Chondrocyte (in vitro differentiated cells): ENCODE data around the gene SPON1. TPM values are rescaled to one million over a fixed set of nuclear protein-coding genes. Genes with fewer than 3 reads are reported as not detected.

ENCODE experiments used
- DNase-seq: peaks from one replicate; pipeline ENCODE4 v3.0.0; 2021; ENCODE audit warnings: mixed read lengths, low spot score
- H3K27ac Mint-ChIP-seq: one replicate; pipeline ENCODE4 v1.8.0; 2021; ENCODE audit warnings: mild to moderate bottlenecking, moderate library complexity, mixed read lengths; ENCODE audit not compliant: unreplicated experiment
- H3K27me3 Mint-ChIP-seq: 2 replicates; pipeline ENCODE4 v1.8.0; 2021; ENCODE audit warnings: low read depth, mixed read lengths
- H3K36me3 Mint-ChIP-seq: 2 replicates; pipeline ENCODE4 v1.8.0; 2021; ENCODE audit warnings: low read depth, mixed read lengths
- H3K4me1 Mint-ChIP-seq: 2 replicates; pipeline ENCODE4 v1.8.0; 2021; ENCODE audit warnings: low read depth, mild to moderate bottlenecking, mixed read lengths
- H3K4me3 Mint-ChIP-seq: one replicate; pipeline ENCODE4 v1.8.0; 2021; ENCODE audit warnings: mild to moderate bottlenecking, moderate library complexity, mixed read lengths; ENCODE audit not compliant: unreplicated experiment
- H3K9me3 Mint-ChIP-seq: 2 replicates; pipeline ENCODE4 v1.8.0; 2021; ENCODE audit warnings: low read depth, mixed read lengths
- total RNA-seq: library from RNA; stranded (reverse); gene quantifications from 3 replicates; pipeline ENCODE4 v1.2.1, GENCODE V29; 2021
- TF ChIP-seq, protein P1 (sequence below): fragments of 200-600 bp; sonication (generic); IDR thresholded peaks from 2 replicates; pipeline ENCODE4 v1.5.0; 2021; ENCODE audit warnings: antibody characterized with exemption, mild to moderate bottlenecking, moderate library complexity

SPON1 gene
- total RNA-seq, 1 donor from 2014 or later = 0.10 TPM

DNA sequence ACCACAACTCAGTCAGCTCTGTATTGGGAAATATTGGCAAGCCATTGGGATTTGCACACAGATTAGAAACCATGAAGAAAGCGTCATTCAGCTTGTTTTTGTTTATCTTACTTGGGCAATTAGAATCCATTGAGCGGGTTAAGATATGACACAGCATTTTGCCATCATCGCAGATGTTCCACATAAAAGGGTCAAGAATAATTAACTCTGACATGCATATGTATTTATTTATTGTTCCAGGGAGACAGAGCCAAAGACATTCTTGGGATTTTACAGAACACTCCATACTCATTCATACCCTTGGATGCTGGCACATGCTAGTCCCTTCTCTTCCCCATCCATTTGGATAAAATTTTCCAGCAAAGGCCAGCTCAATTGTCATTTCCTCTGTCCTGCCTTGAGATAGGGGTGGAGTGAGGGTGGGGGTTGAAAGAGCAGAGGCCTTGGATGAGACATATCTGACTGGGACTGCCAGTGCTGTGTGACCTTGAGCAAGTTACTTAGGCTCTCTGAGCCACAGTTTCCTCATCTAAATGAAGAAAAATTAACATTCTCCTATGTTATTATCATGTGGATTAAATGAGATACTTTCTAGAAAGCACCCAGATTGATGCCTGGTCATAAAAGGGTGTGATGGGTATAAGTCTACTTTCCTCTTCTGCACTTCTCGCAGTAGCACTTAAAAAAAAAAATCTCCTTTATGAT, 216.7 kb downstream of the SPON1 start:
- no peak for DNase-seq
- TF ChIP-seq, protein P1, sequence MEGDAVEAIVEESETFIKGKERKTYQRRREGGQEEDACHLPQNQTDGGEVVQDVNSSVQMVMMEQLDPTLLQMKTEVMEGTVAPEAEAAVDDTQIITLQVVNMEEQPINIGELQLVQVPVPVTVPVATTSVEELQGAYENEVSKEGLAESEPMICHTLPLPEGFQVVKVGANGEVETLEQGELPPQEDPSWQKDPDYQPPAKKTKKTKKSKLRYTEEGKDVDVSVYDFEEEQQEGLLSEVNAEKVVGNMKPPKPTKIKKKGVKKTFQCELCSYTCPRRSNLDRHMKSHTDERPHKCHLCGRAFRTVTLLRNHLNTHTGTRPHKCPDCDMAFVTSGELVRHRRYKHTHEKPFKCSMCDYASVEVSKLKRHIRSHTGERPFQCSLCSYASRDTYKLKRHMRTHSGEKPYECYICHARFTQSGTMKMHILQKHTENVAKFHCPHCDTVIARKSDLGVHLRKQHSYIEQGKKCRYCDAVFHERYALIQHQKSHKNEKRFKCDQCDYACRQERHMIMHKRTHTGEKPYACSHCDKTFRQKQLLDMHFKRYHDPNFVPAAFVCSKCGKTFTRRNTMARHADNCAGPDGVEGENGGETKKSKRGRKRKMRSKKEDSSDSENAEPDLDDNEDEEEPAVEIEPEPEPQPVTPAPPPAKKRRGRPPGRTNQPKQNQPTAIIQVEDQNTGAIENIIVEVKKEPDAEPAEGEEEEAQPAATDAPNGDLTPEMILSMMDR = no peak
- no peaks in the 10 kb centered on the region for H3K36me3 Mint-ChIP-seq

DNA sequence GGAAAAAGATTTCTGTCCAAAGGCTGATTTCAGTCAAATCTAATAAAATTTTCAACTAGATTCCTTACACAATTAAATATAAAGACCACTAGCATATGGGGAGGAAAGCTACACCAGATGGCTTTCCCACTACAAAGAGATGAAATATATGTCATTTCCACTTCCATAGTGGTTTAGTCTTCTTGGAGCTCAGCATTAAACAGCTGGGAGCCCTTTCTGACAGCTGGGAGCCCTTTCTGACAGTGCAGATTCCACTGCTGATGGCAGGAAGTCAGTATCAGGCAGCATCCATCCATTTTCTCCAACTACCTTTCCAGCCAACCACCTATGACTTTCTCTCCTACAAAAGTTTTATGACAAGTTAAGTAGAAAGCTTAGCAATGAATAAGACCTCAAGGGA, 218.6 kb downstream of the SPON1 start:
- no peak for DNase-seq
- no peaks in the 10 kb centered on the region for H3K36me3 Mint-ChIP-seq
- H3K9me3 Mint-ChIP-seq = no peaks in the 10 kb centered on the region
- TF ChIP-seq, protein P1 = no peak
- no peak overlapping the region for H3K4me3 Mint-ChIP-seq
- peaks cover 15% of the 10 kb centered on the region for H3K27me3 Mint-ChIP-seq
- no peaks in the 10 kb centered on the region for H3K4me1 Mint-ChIP-seq
- H3K27ac Mint-ChIP-seq = no peak overlapping the region

More for the DNA sequence above, 216.7 kb downstream of the SPON1 start:
- Mint-ChIP-seq H3K9me3 (no peaks in the 10 kb centered on the region), H3K4me3 (no peak overlapping the region), H3K4me1 (no peaks in the 10 kb centered on the region), H3K27ac (no peak overlapping the region), H3K27me3 (peaks cover 15% of the 10 kb centered on the region)

DNA sequence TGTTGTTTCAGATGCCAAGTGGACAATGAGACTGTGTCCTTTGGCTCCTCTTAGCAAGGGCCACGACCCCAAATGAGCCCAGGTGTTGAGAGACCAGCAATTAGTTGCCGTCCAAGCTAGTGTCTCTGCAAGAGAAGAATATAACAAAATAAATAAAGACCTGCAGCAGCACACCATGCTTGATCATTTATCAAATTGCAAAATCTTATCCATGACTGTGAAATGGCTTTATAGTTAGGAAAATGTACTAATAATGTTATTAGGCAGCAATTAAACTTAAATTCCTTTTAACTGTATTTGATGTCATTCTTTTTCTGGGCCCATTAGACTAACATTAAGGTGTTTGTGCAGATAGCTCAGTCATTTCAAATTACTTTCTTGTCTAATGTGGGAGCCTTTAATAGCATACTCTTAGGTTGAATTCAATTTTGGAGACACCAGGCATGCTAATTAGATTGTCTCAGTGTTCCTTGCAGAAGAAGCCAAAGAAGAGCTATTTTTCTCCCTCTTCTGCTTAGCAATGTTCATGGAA, 220.4 kb downstream of the SPON1 start:
- no peaks in the 10 kb centered on the region for H3K9me3 Mint-ChIP-seq
- no peaks in the 10 kb centered on the region for H3K4me1 Mint-ChIP-seq
- TF ChIP-seq, protein P1 = no peak
- H3K27ac Mint-ChIP-seq = no peak overlapping the region
- no peaks in the 10 kb centered on the region for H3K36me3 Mint-ChIP-seq
- no peak for DNase-seq
- H3K4me3 Mint-ChIP-seq = no peak overlapping the region
- peaks cover 15% of the 10 kb centered on the region for H3K27me3 Mint-ChIP-seq

DNA sequence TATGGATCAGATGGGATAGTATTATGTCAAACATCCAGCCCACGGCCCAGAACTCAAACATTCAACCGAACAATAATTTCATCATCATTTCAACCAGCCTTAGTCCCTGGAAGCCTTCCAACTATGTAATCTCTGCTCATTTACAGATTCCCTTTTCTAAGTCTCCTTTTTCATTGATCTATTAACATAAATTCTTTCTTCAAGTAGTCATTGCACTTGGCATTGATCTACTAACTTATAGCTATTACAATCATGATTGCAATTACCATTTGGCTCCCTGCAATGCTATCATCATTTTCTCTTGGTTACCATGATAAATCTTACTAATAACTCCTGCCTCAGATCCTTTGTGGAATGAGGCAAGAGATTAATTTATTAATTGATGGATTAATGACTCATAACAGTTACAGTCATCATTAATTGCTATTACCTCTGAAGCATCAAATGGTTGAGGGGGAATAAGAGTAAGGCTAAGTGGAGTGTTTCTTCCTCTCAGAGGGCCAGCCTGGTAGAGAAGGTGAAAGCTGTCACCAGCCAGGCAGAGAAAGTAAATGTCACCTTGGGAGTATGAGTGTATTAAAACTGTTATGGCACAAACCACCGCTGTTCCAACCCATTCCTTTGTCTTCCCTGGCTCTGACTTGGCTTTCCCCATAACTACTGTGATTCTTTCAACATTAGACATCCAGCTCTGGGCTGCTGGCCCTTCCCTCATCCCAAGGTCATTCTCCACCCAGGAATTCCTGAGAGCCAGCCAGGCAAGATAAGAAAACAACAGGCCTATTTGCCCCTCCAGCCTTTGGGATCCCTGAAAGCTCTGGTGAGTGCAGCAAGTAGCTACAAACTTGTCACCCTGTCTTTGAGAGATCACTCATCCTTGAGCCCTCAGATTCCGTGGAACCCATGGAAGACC, 221.8 kb downstream of the SPON1 start:
- Mint-ChIP-seq H3K4me3 (no peak overlapping the region), H3K9me3 (no peaks in the 10 kb centered on the region), H3K36me3 (no peaks in the 10 kb centered on the region), H3K4me1 (no peaks in the 10 kb centered on the region), H3K27ac (no peak overlapping the region), H3K27me3 (peaks cover 16% of the 10 kb centered on the region)
- DNase-seq = no peak
- TF ChIP-seq, protein P1 = no peak

DNA sequence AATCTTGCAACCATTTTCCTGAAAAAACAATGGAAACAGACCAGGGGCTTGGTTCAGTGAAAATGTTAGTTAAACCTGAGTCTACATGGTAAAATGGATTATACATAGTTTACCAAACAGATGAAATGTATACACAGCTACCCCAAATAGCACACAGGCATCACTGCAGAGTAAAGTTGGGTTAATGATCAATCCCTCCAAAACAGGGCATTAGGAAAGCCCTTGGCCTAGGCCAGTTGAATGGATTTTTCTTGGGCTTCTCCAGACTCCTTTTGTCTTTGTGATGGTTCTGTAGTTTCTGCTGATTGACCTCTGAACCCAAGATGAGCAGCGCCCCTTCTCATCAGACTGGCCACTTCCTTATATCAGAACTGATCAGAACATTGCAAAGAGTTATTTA, 222.9 kb downstream of the SPON1 start:
- no peak overlapping the region for H3K27ac Mint-ChIP-seq
- no peaks in the 10 kb centered on the region for H3K9me3 Mint-ChIP-seq
- H3K36me3 Mint-ChIP-seq = no peaks in the 10 kb centered on the region
- peaks cover 11% of the 10 kb centered on the region for H3K27me3 Mint-ChIP-seq
- DNase-seq = no peak
- no peak overlapping the region for H3K4me3 Mint-ChIP-seq
- no peaks in the 10 kb centered on the region for H3K4me1 Mint-ChIP-seq
- TF ChIP-seq, protein P1 = no peak
